ENCODE data around the gene SLC9A3. TPM values are rescaled to one million over a fixed set of nuclear protein-coding genes. Genes with fewer than 3 reads are reported as not detected.

The SLC9A3 gene
- total and polyA plus RNA-seq, 2 of the 13 experiments (the other 11 are each of a cell fraction or from before 2014, with no cell fraction given): 1.5 to 1.8 TPM

GRCh38 chr5:524234-524972 is at the start of gene SLC9A3 (continued):
- TF ChIP-seq, protein P1, sequence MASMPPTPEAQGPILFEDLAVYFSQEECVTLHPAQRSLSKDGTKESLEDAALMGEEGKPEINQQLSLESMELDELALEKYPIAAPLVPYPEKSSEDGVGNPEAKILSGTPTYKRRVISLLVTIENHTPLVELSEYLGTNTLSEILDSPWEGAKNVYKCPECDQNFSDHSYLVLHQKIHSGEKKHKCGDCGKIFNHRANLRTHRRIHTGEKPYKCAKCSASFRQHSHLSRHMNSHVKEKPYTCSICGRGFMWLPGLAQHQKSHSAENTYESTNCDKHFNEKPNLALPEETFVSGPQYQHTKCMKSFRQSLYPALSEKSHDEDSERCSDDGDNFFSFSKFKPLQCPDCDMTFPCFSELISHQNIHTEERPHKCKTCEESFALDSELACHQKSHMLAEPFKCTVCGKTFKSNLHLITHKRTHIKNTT (CRISPR knock-in tag; IDR thresholded peaks at IDR 0.05): no peak
- no peak for TF ChIP-seq ZBTB21 (CRISPR knock-in tag; IDR thresholded peaks at IDR 0.05)
- no peak for TF ChIP-seq ZNF552 (CRISPR knock-in tag; IDR thresholded peaks at IDR 0.05; ENCODE audit: borderline replicate concordance)

DNA sequence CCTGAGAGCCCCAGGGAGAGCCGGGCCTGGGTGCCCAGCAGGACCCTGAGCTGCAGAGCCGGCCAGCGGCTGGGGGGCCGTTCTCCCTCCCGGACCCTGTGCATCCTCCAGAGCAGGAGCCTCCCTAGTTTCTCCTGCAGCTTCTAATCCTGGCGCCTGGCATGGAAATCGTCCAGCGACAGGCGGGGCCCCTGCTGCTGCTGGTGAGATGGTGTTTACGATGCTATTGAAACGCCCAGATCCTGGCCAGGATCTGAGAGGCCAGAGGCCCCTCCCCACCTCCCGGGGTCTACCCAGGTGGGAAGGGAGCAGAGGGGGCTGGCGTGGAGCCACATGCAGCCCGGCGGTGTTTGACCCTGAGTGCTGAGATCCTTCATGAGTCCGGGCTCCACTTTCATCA is 49.7 kb upstream of the SLC9A3 start:
- TF ChIP-seq MED8 (CRISPR knock-in tag; IDR thresholded peaks at IDR 0.05; ENCODE audit: insufficient replicate concordance): no peak
- no peak for TF ChIP-seq ZNF704 (CRISPR knock-in tag; IDR thresholded peaks at IDR 0.05; ENCODE audit: borderline replicate concordance)
- TF ChIP-seq, protein P2, sequence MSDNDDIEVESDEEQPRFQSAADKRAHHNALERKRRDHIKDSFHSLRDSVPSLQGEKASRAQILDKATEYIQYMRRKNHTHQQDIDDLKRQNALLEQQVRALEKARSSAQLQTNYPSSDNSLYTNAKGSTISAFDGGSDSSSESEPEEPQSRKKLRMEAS (IDR thresholded peaks at IDR 0.05): no peak
- TF ChIP-seq PAWR (CRISPR knock-in tag; IDR thresholded peaks at IDR 0.05; ENCODE audit: borderline replicate concordance): no peak
- no peak for TF ChIP-seq CBFB (CRISPR knock-in tag; IDR thresholded peaks at IDR 0.05)
- no peak for TF ChIP-seq ZNF800 (CRISPR knock-in tag; IDR thresholded peaks at IDR 0.05)
- TF ChIP-seq, protein P3, sequence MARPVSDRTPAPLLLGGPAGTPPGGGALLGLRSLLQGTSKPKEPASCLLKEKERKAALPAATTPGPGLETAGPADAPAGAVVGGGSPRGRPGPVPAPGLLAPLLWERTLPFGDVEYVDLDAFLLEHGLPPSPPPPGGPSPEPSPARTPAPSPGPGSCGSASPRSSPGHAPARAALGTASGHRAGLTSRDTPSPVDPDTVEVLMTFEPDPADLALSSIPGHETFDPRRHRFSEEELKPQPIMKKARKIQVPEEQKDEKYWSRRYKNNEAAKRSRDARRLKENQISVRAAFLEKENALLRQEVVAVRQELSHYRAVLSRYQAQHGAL (CRISPR knock-in tag; IDR thresholded peaks at IDR 0.05; ENCODE audit: not compliant biosample characterization): no peak
- TF ChIP-seq, protein P4, sequence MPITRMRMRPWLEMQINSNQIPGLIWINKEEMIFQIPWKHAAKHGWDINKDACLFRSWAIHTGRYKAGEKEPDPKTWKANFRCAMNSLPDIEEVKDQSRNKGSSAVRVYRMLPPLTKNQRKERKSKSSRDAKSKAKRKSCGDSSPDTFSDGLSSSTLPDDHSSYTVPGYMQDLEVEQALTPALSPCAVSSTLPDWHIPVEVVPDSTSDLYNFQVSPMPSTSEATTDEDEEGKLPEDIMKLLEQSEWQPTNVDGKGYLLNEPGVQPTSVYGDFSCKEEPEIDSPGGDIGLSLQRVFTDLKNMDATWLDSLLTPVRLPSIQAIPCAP (CRISPR knock-in tag; IDR thresholded peaks at IDR 0.05; ENCODE audit: low read depth): no peak
- no peak for TF ChIP-seq ZNF224 (CRISPR knock-in tag; IDR thresholded peaks at IDR 0.05)
- Histone ChIP-seq H4K20me1 (ENCODE audit: insufficient read depth, low read length) (no peaks in the 10 kb centered on the region), H2AFZ (ENCODE audit: low read length) (no peak overlapping the region), H3K79me2 (ENCODE audit: insufficient read depth, low read length) (no peaks in the 10 kb centered on the region), H3K4me1 (ENCODE audit: insufficient read depth, low read length) (no peaks in the 10 kb centered on the region), H3K27me3 (ENCODE audit: control insufficient read depth in 1 of 2, insufficient read depth in 2 of 2, low read length in 2 of 2) (peaks cover 2 to 61% of the 10 kb centered on the region in 2 experiments), H3K4me2 (ENCODE audit: low read depth, low read length) (no peak overlapping the region), H3K9ac (ENCODE audit: insufficient read depth, low read depth, low read length) (no peak overlapping the region), H3K36me3 (replicated peaks in 1 of 2; ENCODE audit: control insufficient read depth in 1 of 2, insufficient read depth in 2 of 2, low read length in 2 of 2) (no peaks in the 10 kb centered on the region), H3K27ac (ENCODE audit: extremely low read length, insufficient read depth, low read length) (no peak overlapping the region), H3K4me3 (replicated peaks in 1 of 3; ENCODE audit: insufficient read depth in 1 of 3, low read depth in 2 of 3, low read length in 3 of 3) (no peak overlapping the region), H3K9me3 (ENCODE audit: low read length) (peaks cover 5% of the 10 kb centered on the region; the same call in 1 of the 2 replicates)
- DNase-seq (ENCODE audit: low spot score) (no peak), FAIRE-seq (no peak), ATAC-seq (no peak)
- 18% methylated on average over 7 of the region's 16 CpGs for WGBS (ENCODE audit: low lambda C conversion rate)
- no TSS peak for BruUV-seq (replicated peaks)
- CTCF ChIA-PET (ENCODE audit: low intra/inter-chr PET ratio, low total read pairs): no interaction called here
- in situ Hi-C loops (cut with HindIII; ENCODE audit: extremely low pct_ligation_motif_present, low pct_unique_long_range_greater_than_20kb) (no loop called here), intact Hi-C loops (cut with micrococcal nuclease; ENCODE audit: unreplicated experiment) (no loop called here)
- POLR2A ChIA-PET: no interaction called here

Measured in HepG2 (cell line).